HG03103 (cell line): ENCODE results near the gene AGK.

ENCODE experiments used
- ATAC-seq: cut with Tn5 transposase; IDR thresholded peaks from one replicate; pipeline ENCODE4 v1.9.1; 2021; ENCODE audit warnings: low read depth; ENCODE audit not compliant: unreplicated experiment

Gene AGK

DNA sequence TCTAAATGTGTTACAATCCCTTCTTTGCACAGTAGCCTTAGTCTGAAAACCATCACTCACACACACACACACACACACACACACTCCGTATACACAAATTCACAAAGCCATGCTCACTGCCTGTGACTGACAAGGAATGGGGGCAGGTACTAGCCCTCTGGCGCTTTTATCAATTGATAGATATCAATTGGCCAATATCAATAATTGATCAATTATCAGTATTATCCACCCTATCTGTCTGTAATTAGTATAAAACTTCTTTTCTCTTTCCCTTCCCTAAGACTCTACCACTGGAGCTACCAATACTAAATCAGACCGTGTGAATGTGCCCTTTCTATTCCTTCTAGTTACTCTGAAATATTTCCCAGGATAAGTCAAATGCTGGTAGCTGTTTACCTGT lies 148.7 kb downstream of the AGK start:
- no peak for ATAC-seq

DNA sequence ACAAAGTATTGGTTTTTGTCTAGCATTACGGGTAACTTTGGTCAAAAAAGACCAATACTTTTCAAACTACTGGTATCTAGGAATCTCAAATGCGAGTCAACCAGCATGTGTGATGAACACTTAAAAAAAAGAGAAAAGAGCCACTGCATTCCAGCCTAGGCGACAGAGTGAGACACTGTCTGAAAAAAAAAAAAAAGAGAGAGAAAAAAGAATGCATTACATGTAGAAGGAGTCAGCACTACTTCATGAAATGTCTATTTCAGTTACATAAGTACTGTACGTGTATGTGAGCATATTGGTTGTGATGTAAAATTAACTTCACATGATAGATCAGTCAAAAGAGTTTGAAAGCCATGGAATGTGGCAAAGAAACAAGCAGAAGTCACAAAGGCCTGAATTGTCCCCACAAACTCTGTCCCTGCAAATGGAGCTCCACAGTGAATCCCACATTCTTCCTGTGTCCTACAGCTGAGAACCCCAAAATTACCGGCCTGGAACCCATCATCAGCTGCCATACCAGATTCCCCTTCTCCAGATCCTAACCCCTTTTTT lies 149.2 kb downstream of the AGK start:
- no peak for ATAC-seq

- no peak for ATAC-seq
Observed at GRCh38 chr7:141700848-141701371, 149.7 kb downstream of the AGK start.

DNA sequence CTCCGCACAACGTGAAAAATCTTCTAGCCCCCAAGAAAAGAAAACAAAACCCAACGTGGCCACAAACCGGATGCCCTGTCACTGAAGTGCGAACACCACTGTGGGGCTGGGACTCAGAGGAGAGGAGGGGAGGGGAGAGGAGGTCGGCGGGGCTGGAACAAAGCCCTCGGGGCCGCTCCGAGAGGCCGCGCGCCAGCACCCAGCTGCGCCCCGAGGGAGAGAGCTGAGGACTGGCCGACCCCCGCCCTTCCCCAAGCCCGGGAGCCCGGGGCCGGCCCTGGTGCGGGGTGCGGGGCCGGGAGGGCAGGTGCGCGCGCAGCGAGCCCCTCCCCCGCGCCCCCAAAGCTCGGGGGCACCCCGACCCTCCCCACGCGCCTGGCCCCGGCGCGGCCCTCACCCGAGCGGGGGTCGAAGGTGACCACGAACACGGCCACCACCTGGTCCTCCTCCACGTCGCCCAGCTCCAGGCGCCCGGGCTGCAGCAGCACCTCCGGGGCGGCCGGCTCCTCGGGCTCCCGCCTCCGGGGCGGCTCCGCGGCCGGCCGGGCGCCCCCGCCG lies 150.4 kb downstream of the AGK start:
- ATAC-seq, result peak; percentile 78

GRCh38 chr7:141702047-141702567 lies 150.9 kb downstream of the AGK start, which contains the start of gene DENND11:
DENND11 (minus strand) TSS chr7:141702166; CDS start chr7:141702153, 13 bp downstream.
- ATAC-seq, result peak; percentile 61

GRCh38 chr7:141702892-141703291 lies 151.7 kb downstream of the AGK start:
- no peak for ATAC-seq

- ATAC-seq, result no peak
Observed at GRCh38 chr7:141704112-141704511, 152.9 kb downstream of the AGK start.

DNA sequence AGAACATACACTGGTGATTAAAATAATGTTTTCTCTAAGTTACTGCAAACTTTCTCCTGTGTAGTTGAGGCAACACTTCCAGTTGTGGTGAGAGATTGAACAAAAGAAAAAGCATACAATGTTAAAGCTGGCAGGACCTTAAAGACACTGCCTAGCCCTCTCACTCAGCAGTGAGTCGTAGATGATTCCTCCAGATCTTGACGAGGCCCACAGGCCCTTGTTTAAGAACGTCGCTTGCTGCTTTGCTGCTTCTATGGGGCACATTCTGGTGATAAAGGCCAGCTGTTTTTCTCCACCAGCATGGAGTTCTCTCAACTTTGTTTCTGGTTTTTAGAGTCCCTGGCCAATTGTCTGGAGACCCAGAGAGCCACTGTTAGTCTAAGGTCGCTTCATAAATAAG lies 153.5 kb downstream of the AGK start:
- no peak for ATAC-seq
